GM06990 (cell line): ENCODE measurements around the gene TNFAIP2.

ENCODE experiments used
- DNase-seq: peaks from one replicate; pipeline ENCODE4 v3.0.0-alpha.2; 2011; ENCODE audit not compliant: insufficient read length; ENCODE audit errors: extremely low read depth
- H3K27me3 ChIP-seq: replicated peaks from 2 replicates; pipeline ENCODE4 v1.6.0; 2011; ENCODE audit warnings: low read length; ENCODE audit not compliant: control insufficient read depth, insufficient read depth
- H3K36me3 ChIP-seq: 2 replicates; pipeline ENCODE4 v1.5.1; 2011; ENCODE audit warnings: low read length; ENCODE audit not compliant: control insufficient read depth, insufficient read depth
- H3K4me3 ChIP-seq: replicated peaks from 2 replicates; pipeline ENCODE4 v1.5.1; 2011; ENCODE audit warnings: low read depth, mild to moderate bottlenecking, control low read depth, low read length
- TF ChIP-seq, protein P1 (sequence below): IDR thresholded peaks from 2 replicates; pipeline ENCODE4 v1.5.1; 2011; ENCODE audit warnings: low read length, control low read depth, mild to moderate bottlenecking, inconsistent platforms; ENCODE audit not compliant: insufficient read depth, poor library complexity, severe bottlenecking

The TNFAIP2 gene

DNA sequence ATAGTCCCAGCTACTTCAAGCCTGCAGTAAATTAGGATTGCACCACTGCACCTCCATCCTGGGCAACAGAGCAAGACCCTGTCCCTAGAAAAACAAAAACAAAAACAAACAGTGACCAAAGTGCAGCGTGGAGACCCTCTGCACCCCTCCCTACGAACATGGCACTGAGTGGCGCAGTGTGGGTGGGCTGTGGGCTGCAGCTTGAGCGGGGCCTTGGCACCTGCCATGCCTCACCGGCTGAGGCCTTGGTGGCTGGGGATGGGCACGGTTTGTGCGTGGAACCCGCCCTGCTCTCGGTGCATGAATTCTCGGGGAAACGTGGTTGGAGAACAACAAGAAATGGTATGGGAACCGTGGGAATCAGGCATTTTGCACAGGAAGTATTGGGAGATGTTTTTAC lies 60.8 kb downstream of the TNFAIP2 start:
- DNase-seq = no peak
- H3K4me3 ChIP-seq = no peak overlapping the region
- TF ChIP-seq, protein P1, sequence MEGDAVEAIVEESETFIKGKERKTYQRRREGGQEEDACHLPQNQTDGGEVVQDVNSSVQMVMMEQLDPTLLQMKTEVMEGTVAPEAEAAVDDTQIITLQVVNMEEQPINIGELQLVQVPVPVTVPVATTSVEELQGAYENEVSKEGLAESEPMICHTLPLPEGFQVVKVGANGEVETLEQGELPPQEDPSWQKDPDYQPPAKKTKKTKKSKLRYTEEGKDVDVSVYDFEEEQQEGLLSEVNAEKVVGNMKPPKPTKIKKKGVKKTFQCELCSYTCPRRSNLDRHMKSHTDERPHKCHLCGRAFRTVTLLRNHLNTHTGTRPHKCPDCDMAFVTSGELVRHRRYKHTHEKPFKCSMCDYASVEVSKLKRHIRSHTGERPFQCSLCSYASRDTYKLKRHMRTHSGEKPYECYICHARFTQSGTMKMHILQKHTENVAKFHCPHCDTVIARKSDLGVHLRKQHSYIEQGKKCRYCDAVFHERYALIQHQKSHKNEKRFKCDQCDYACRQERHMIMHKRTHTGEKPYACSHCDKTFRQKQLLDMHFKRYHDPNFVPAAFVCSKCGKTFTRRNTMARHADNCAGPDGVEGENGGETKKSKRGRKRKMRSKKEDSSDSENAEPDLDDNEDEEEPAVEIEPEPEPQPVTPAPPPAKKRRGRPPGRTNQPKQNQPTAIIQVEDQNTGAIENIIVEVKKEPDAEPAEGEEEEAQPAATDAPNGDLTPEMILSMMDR = no peak
- H3K27me3 ChIP-seq = no peaks in the 10 kb centered on the region; the same call in 1 of the 2 replicates
- no peaks in the 10 kb centered on the region for H3K36me3 ChIP-seq

DNA sequence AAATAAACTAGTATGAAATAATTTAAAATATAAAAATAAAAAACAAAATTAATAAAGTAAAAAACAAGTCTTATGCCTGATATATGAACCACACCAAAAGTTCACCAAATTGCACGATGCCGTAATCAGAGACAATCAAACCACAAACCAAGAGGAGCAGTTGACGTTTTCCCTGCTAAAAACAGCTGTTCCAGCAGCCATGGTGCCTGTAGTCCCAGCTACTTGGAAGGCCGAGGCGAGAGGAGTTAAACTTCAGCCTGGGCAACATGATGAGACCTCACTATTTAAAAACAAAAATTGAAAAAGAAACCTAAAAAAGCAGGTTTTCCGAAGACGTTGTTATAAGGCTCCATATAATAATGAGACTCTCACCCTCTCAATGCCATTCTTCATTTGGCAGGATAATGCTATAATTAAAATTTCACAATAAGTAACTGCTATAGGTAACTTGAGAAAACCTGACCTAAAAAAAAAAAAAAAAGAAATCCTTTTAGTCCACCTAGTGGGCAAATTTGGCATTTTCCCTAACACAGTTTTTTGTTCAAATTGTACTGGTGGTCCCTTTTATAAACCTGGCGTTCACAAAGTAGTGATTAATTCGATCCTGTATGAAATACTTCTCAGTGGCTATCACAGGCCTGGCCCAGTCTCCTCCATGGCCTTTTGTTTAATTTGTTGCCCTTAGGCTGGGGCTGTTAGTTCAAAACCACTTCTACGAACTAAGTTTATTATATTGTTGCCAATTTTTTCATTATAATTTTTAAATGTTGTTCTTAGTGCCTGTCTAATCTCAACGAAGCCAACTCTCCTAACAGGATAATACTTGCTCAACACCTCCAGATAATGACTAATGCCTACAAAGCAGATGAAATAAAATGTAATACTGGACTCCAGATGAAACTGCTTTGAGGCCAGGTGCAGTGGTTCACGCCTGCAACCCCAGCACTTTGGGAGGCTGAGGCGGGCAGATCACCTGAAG lies 62.1 kb downstream of the TNFAIP2 start:
- DNase-seq = no peak
- no peaks in the 10 kb centered on the region; the same call in 1 of the 2 replicates for H3K27me3 ChIP-seq
- no peak overlapping the region for H3K4me3 ChIP-seq
- no peaks in the 10 kb centered on the region for H3K36me3 ChIP-seq
- TF ChIP-seq, protein P1 = peak; percentile 57

DNA sequence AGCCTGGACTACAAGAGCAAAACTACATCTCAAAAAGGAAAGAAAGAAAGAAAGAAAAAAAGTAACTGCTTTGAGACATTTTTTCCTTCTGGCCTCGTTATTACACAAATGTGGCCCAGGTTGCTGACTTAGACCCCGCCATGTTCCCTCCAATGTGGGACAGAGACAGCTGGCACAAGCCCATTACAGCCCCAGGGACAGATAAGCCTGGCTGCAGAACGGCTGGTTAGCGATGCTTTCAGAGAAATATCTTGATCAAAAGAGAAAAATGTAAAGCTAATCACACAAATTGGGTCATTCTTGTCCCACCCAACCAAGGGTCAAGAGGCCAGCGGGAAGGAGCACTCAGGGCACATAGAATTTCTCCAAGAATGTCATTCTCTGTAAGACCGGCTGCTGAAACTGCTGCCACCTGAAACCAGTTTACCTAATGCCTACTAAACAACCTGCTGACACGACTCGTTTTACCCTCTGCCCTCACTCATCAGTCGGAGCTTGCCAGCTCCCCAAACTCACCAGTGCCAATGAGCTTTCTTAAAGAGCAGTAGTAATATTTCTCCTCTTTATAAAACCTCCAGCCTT lies 63.1 kb downstream of the TNFAIP2 start:
- no peaks in the 10 kb centered on the region; the same call in 1 of the 2 replicates for H3K27me3 ChIP-seq
- TF ChIP-seq, protein P1 = no peak
- H3K4me3 ChIP-seq = no peak overlapping the region
- no peaks in the 10 kb centered on the region for H3K36me3 ChIP-seq
- no peak for DNase-seq
